OCI-LY1 (cell line): ENCODE measurements around the gene POU6F2.

Experiments
- H2AFZ ChIP-seq: fragments of 200-600 bp; sonication (generic), shearing (Covaris generic); 2 replicates; pipeline ENCODE4 v1.6.0; 2014; ENCODE audit warnings: antibody characterized with exemption, mild to moderate bottlenecking, low read length
- H3F3A ChIP-seq: fragments of 200-600 bp; sonication (generic), shearing (Covaris generic); 2 replicates; pipeline ENCODE4 v1.6.0; 2014; ENCODE audit warnings: mild to moderate bottlenecking, antibody characterized with exemption, low read length, moderate library complexity; ENCODE audit not compliant: insufficient read depth
- H3K27ac ChIP-seq: fragments of 200-600 bp; sonication (generic); 2 replicates; pipeline ENCODE4 v1.5.1; 2014; ENCODE audit warnings: low read length, mixed run types, mild to moderate bottlenecking, low read depth; ENCODE audit not compliant: poor library complexity, severe bottlenecking
- H3K27me3 ChIP-seq: fragments of 200-600 bp; sonication (generic); 2 replicates; pipeline ENCODE4 v1.6.0; 2014; ENCODE audit warnings: antibody characterized with exemption, mild to moderate bottlenecking, low read length, moderate library complexity; ENCODE audit not compliant: insufficient read depth
- H3K36me3 ChIP-seq: fragments of 200-600 bp; sonication (generic); 2 replicates; pipeline ENCODE4 v1.6.1; 2014; ENCODE audit warnings: mild to moderate bottlenecking, antibody characterized with exemption, low read length, moderate library complexity, mixed read lengths; ENCODE audit not compliant: insufficient read depth
- H3K4me1 ChIP-seq: fragments of 200-600 bp; sonication (generic); 2 replicates; pipeline ENCODE4 v1.5.1; 2014; ENCODE audit warnings: mild to moderate bottlenecking, low read length, moderate library complexity; ENCODE audit not compliant: insufficient read depth, severe bottlenecking
- H3K4me2 ChIP-seq: fragments of 200-600 bp; sonication (generic), shearing (Covaris generic); 2 replicates; pipeline ENCODE4 v1.6.1; 2014; ENCODE audit warnings: low read length
- H3K4me3 ChIP-seq: fragments of 200-600 bp; sonication (generic); 2 replicates; pipeline ENCODE4 v1.5.1; 2014; ENCODE audit warnings: low read length, low read depth, mild to moderate bottlenecking, mixed read lengths; ENCODE audit not compliant: poor library complexity, severe bottlenecking
- H3K79me2 ChIP-seq: fragments of 200-600 bp; shearing (Covaris generic); 2 replicates; pipeline ENCODE4 v1.6.1; 2016; ENCODE audit warnings: mixed run types, low read length, mixed read lengths; ENCODE audit not compliant: insufficient read depth
- H3K9ac ChIP-seq: fragments of 200-600 bp; sonication (generic), shearing (Covaris generic); 2 replicates; pipeline ENCODE4 v1.6.1; 2014; ENCODE audit warnings: mild to moderate bottlenecking, low read length, mixed read lengths
- H3K9me2 ChIP-seq: fragments of 200-600 bp; sonication (generic), shearing (Covaris generic); 2 replicates; pipeline ENCODE4 v1.6.1; 2014; ENCODE audit warnings: low read depth, mild to moderate bottlenecking, low read length, mixed read lengths
- H3K9me3 ChIP-seq: fragments of 200-600 bp; shearing (Covaris generic); 2 replicates; pipeline ENCODE4 v1.6.1; 2014; ENCODE audit warnings: low read length, mixed read lengths
- H4K20me1 ChIP-seq: fragments of 200-600 bp; sonication (generic), shearing (Covaris generic); 2 replicates; pipeline ENCODE4 v1.6.0; 2016; ENCODE audit warnings: mild to moderate bottlenecking, low read length; ENCODE audit not compliant: insufficient read depth
- CTCF ChIP-seq: fragments of 200-600 bp; sonication (generic), shearing (Covaris generic); IDR thresholded peaks from 2 replicates; pipeline ENCODE4 v1.5.1; 2017; ENCODE audit warnings: mild to moderate bottlenecking, antibody characterized with exemption, low read length, moderate library complexity, mixed read lengths
- EZH2 ChIP-seq: fragments of 200-600 bp; sonication (generic), shearing (Covaris generic); IDR thresholded peaks from 2 replicates; pipeline ENCODE4 v1.8.0; 2017; ENCODE audit warnings: borderline replicate concordance, mixed run types, mild to moderate bottlenecking, antibody characterized with exemption, low read length, moderate library complexity, mixed read lengths

POU6F2 gene

GRCh38 chr7:39349452-39350123 lies 371.9 kb downstream of the POU6F2 start:
- H3K36me3 ChIP-seq, result no peaks in the 10 kb centered on the region
- no peak overlapping the region for H3K9ac ChIP-seq
- H3K9me3 ChIP-seq, result no peaks in the 10 kb centered on the region
- no peaks in the 10 kb centered on the region for H4K20me1 ChIP-seq
- H3K4me3 ChIP-seq, result no peak overlapping the region
- H3K27me3 ChIP-seq, result peaks cover 3% of the 10 kb centered on the region; the same call in 1 of the 2 replicates
- no peaks in the 10 kb centered on the region for H3K4me1 ChIP-seq
- H3K4me2 ChIP-seq, result no peak overlapping the region
- H3K9me2 ChIP-seq, result no peaks in the 10 kb centered on the region
- no peaks in the 10 kb centered on the region for H3F3A ChIP-seq
- H3K79me2 ChIP-seq, result no peaks in the 10 kb centered on the region
- H3K27ac ChIP-seq, result no peak overlapping the region
- H2AFZ ChIP-seq, result no peak overlapping the region
- no peak for TF ChIP-seq CTCF

GRCh38 chr7:39353615-39354376 lies 376.1 kb downstream of the POU6F2 start:
- Histone ChIP-seq H3K27ac (no peak overlapping the region), H3F3A (no peaks in the 10 kb centered on the region), H3K4me2 (no peak overlapping the region), H3K79me2 (no peaks in the 10 kb centered on the region), H3K9me2 (no peaks in the 10 kb centered on the region), H3K9me3 (no peaks in the 10 kb centered on the region), H3K4me3 (no peak overlapping the region), H3K9ac (no peak overlapping the region), H3K27me3 (peaks cover 3% of the 10 kb centered on the region; the same call in 1 of the 2 replicates), H2AFZ (no peak overlapping the region), H3K4me1 (no peaks in the 10 kb centered on the region), H4K20me1 (no peaks in the 10 kb centered on the region), H3K36me3 (no peaks in the 10 kb centered on the region)
- TF ChIP-seq CTCF, result no peak
- no peak for TF ChIP-seq EZH2

- Histone ChIP-seq H3K4me2 (no peak overlapping the region), H2AFZ (no peak overlapping the region)
Observed at GRCh38 chr7:39355664-39356063, 378.0 kb downstream of the POU6F2 start.

More at GRCh38 chr7:39355664-39356063, 378.0 kb downstream of the POU6F2 start:
- Histone ChIP-seq H3K79me2 (no peaks in the 10 kb centered on the region), H3K27ac (no peak overlapping the region), H4K20me1 (no peaks in the 10 kb centered on the region), H3K4me3 (no peak overlapping the region), H3K9me3 (no peaks in the 10 kb centered on the region), H3K27me3 (0 out of 2 replicates have a peak, but pooled peaks cover 3% of the 10 kb centered on the region), H3K4me1 (no peaks in the 10 kb centered on the region), H3K36me3 (no peaks in the 10 kb centered on the region), H3K9me2 (no peaks in the 10 kb centered on the region), H3F3A (no peaks in the 10 kb centered on the region), H3K9ac (no peak overlapping the region)
- TF ChIP-seq EZH2 (no peak), CTCF (no peak)
